HG02938 (cell line): ENCODE measurements around the gene SPRR1B.
"Not testable (repeated sequence)": the region's sequence is repeated elsewhere in the genome, so short reads cannot be mapped to it uniquely, and the experiment has no call there.

Experiments
- ATAC-seq: cut with Tn5 transposase; IDR thresholded peaks from one replicate; pipeline ENCODE4 v1.9.1; 2021; ENCODE audit warnings: mild to moderate bottlenecking, moderate library complexity; ENCODE audit not compliant: unreplicated experiment

The SPRR1B gene, protein sequence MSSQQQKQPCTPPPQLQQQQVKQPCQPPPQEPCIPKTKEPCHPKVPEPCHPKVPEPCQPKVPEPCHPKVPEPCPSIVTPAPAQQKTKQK

DNA sequence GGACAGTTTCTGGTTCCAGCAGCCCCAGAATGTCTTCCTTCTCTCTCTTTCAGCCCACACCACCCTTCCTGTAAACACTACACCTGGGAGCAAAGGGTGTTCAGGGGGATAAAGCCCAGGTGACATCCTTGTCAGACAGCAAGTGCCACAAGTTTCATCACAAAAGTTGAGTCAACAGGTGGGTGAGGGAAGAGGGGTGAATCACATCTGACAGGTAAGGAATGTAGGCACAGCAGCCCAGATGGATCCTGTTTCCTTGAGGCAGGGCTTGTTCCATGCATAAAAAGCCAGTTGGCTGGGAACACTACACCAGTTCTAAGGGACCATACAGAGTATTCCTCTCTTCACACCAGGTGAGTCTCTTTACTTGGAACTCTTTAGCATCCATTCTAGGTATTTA, at the start of gene SPRR1B:
SPRR1B (plus strand) TSS at position 309 of the 400 bp plus-strand sequence. CDS start 1,143 bp downstream, outside the sequence.
- ATAC-seq: no peak

DNA sequence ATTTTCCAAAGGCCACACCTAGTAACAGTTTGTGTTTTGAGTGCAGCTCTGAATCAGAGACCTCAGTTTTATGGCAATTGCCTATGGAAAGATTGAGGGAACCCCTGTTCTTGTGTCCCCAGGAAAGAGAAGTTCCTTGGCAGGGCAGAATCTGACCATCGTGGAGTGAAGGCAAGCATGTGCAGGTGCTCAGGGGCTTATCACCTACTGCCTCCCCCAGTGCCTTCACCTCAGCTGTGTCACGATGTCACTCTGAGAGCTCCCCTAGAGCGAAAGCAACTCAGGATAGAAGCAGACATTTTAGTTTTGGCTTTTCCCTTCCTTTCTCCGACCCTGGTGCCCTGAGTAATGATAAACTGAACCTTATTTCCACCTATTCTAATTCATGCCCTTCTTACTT, 48.9 kb upstream of the SPRR1B start:
- no peak for ATAC-seq

DNA sequence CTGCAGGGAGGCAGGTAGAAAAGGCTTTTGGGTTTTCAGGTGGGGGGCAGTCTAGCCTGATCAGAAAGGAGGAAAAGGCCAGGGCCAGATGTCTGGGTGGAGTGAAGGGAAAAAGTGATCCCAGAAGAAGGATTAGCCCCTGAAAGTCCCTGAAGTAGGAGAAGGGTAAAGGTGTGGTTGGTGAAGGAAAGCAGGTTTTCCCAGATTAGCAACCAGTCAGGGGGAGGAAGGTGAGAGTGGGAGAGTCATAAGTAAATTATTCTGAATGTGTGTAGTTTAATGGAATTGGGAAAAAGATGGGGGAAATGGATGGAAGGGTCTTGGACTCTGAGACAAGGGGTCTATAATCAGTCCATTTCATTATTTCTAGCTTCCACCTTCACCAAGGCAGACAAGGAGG, 47.8 kb upstream of the SPRR1B start:
- no peak for ATAC-seq

DNA sequence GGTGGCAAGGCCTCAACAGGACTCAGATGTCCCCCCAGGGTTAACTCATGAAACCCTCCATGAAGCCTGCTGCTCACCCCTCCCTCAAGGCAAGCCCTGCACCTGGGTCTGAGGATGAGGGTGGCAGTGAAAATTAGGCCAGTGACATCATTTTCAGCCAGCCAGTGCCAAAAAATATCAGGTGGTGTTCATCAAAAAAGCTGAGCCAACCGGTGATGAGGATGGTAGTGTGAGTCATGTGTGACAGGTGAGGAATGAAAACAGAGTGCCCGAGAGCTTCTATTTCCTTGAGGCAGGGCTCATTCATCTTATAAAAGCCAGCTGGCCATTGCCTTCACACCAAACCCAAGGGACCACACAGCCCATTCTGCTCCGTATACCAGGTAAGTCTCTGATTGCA, 47.3 kb upstream of the SPRR1B start, which contains the start of gene SPRR1A:
SPRR1A (plus strand) TSS at position 339 of the 400 bp plus-strand sequence. CDS start 1,150 bp downstream, outside the sequence.
- ATAC-seq: no peak

- ATAC-seq: no peak
Observed at GRCh38 chr1:152986578-152986977, 44.4 kb upstream of the SPRR1B start.

GRCh38 chr1:152993186-152993585, 37.8 kb upstream of the SPRR1B start:
- no peak for ATAC-seq

DNA sequence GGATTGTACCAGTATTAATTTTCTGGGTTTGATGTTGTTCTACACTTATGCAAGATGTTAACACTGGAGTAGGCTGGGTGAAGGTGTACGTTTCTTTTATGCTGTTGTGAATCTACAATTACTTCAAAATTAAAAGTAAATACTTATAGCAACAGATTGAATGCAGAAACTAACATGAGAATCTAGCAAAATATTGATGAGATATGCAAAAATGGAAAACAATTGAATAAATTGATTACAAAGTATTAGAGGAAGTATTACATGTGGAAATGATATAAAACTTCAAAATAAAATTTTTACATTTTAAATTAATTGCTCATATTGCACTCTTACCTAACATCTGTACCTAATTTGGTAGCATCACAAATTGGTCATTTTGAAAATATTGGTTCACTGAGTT, 35.2 kb upstream of the SPRR1B start:
- ATAC-seq: no peak

- no peak for ATAC-seq
Observed at GRCh38 chr1:152996633-152997400, 34.2 kb upstream of the SPRR1B start.

- ATAC-seq: no peak
Observed at GRCh38 chr1:152997901-152998300, 33.1 kb upstream of the SPRR1B start.

DNA sequence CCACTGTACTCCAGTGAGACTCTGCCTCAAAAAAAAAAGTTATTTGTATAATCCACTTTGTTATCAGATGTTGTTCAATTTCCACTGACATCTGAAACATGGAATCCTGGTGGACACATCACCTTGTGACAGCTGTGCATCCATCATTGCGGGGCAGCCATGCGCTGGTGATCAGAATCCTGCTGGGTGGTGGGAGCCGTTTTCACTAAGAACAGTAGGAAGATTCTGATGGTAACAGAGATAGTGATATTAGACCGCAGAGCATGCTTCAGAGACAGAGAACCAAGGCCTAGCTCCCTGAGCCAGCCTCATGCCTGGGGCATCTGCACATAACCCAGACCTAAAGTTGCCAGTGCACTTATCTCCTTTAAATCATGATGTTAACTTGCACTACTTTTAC, 32.5 kb upstream of the SPRR1B start:
- no peak for ATAC-seq

- no peak for ATAC-seq
Observed at GRCh38 chr1:152999818-153000217, 31.2 kb upstream of the SPRR1B start.

GRCh38 chr1:153000294-153000693, 30.7 kb upstream of the SPRR1B start:
- ATAC-seq: no peak

GRCh38 chr1:153001382-153001781, 29.6 kb upstream of the SPRR1B start, which contains the start of gene SPRR3:
Gene SPRR3 (plus strand): TSS chr1:153001749. CDS start chr1:153003021, 1,272 bp downstream.
- ATAC-seq: no peak

DNA sequence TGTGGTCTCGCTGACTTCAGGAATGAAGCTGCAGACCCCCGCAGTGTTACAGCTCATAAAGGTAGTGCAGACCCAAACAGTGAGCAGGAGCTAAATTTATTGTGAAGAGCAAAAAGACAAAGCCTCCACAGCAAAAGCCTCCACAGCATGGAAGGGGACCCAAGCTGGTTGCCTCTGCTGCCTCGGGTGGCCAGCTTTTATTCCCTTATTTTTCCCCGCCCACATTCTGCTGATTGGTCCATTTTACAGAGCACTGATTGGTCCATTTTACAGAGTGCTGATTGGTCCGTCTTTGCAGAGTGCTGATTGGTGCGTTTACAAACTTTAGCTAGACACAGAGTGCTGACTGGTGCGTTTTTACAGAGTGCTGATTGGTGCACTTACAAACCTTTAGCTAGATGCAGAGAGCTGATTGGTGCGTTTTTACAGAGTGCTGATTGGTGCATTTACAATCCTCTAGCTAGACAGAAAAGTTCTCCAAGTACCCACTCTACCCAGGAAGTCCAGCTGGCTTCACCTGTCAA, 19.7 kb upstream of the SPRR1B start:
- ATAC-seq: not testable (repeated sequence)

GRCh38 chr1:153021829-153022228, 9.2 kb upstream of the SPRR1B start:
- not testable (repeated sequence) for ATAC-seq

DNA sequence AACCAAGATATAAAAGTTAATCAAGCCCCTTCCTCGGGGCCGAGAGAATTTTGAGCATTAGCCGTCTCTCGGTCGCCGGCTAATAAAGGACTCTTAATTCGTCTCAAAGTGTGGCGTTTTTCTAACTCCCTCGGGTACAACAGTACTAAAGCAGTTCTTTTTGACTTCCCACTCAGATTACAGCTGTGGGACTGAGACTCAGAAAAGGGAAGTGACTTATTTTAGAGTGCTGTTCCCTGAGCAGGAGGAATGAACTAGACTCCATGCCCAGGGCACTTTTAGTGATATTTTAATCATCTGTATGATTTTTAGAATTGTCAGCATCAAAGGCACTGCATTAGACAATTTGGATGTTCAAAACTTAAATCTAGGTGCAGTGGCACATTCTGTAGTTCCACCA, 8.7 kb upstream of the SPRR1B start:
- not testable (repeated sequence) for ATAC-seq

GRCh38 chr1:153023109-153023508, 7.9 kb upstream of the SPRR1B start:
- ATAC-seq: no peak

DNA sequence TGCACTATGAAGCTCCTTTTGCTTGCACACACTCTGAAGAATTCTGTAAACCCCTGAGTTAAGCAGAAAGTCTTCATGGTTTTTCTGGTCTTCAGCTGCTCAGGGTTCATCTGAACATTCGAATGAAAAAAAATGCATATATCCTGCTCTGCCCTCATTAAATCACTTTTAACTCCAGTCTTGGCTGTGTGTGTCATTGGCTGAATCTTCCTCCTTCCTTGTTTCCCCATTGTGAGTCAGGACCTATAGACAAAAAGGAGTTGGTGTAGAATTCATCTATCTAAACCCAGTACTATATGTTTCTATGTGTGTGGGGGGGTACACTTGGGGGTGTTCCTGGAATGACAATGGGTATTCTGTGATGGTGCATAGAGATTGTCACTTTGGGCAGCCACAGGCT, 6.6 kb upstream of the SPRR1B start:
- ATAC-seq: no peak

DNA sequence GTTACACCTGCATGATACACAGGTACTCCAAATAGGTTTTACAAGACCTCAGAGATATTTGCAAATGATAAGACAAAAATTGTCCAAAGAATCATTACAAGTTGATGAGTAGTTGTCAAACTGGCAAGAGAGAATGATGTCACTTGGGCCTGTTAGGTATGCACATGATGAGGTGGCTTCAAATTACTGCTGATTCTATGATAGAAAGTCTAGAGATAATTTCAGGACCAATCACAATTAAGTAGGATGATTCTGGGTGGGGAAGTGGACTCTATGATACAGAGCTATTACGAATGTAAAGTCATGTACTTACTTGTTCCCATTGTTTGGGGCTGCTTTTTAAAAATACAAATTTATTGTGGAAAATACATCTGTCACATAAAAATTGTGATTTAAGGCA, 5.2 kb upstream of the SPRR1B start:
- no peak for ATAC-seq

GRCh38 chr1:153028766-153029165, 2.2 kb upstream of the SPRR1B start:
- no peak for ATAC-seq

DNA sequence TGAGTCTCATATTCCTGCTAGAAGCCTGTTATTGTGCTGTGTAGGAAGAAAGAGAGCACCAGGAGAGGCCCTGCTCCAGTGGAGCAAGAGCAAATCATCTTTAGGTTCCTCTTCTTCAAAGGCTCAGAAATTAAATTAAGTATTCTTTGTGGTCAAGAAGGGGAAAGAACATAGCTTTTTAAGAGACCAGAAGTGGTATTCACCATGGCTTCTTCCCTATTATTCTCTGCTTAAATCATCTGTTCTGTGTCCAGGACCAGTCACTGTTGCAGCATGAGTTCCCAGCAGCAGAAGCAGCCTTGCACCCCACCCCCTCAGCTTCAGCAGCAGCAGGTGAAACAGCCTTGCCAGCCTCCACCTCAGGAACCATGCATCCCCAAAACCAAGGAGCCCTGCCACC, 1.1 kb downstream of the SPRR1B start:
- no peak for ATAC-seq

DNA sequence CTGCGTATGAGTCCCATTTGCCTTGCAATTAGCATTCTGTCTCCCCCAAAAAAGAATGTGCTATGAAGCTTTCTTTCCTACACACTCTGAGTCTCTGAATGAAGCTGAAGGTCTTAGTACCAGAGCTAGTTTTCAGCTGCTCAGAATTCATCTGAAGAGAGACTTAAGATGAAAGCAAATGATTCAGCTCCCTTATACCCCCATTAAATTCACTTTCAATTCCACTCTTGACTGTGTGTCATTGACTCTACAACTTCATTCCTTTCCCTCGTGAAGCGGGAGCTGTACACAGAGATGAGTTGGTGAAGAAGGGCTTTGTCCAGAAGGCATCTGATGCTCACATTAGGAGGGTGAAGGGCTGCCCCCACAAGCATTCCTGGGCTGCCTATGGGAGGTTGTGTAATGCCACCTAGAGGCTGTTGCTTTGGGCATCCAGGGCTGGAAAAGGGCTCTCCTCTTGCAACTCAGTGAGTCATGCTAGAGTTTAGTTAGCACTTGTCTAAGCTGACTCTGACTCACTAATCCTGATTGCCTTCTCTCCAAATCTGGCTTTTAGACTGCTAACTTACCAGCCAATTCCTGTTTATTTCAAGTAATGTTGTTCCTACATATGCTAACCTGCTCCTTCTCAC, 1.8 kb downstream of the SPRR1B start:
- no peak for ATAC-seq
